Measurements from ENCODE around the gene NRL.
A peak's percentile ranks its signal among the peaks of the same experiment; 100 is the strongest.

Gene NRL

DNA sequence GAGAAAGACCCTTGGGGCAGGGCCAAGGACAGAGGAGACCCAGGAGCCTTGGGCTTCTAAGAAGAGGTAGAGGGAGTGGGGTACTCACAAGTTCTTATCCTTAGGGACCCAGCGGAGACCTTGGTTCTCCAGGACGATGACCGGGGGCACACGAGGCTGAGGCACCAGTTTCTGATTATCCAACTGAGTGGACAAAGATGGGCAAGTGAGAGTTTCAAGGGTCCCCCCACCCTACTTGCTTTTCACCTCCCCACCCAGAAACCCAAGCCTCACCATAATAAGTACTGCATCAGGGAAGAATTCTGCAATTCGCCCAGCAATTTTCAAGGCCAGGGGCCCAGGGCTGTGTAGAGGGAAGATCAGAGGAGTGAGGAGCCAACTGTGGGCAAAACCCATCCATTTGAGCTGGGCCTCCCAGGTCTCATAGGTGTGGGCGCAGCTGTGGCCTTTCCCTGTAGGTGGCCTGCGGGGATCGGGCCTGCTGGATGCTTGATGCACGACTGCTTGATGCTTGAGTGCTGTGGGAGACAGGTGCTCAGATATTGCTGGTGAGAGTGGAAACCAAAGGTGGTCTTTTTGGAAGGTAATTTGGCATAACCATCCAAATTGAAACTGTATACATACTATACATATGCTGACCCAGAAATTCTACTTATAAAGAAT lies 24.7 kb upstream of the NRL start:
- H3K4ac ChIP-seq (ENCODE audit: low read depth in 1 of 2, low read length in 2 of 2): no peak overlapping the region
- H3K23ac ChIP-seq (ENCODE audit: low read length in 2 of 2): peak overlapping the region in 1 of 2 experiments; percentile 80
- no peak overlapping the region for H3K18ac ChIP-seq (ENCODE audit: low read depth in 1 of 2, low read length in 2 of 2)
- no peak overlapping the region for H4K8ac ChIP-seq (ENCODE audit: low read length)
- H3K27me3 ChIP-seq (ENCODE audit: control insufficient read depth in 1 of 2, insufficient read depth in 1 of 2, low read length in 2 of 2): no peaks in the 10 kb centered on the region
- H3K79me1 ChIP-seq (replicated peaks; ENCODE audit: low read length, poor library complexity, severe bottlenecking): peaks cover 39% of the 10 kb centered on the region
- peak overlapping the region; percentile 32 for H3K9ac ChIP-seq (ENCODE audit: low read length)
- H3K4me2 ChIP-seq (ENCODE audit: low read length, poor library complexity, severe bottlenecking): peak overlapping the region; percentile 21
- H3K4me1 ChIP-seq (ENCODE audit: control insufficient read depth, insufficient read depth, low read depth, low read length): peaks cover 23% of the 10 kb centered on the region
- no peak overlapping the region for H2BK120ac ChIP-seq (ENCODE audit: low read depth, low read length)
- DNase-seq: no peak
- 99% methylated on average over 6 of the region's 9 CpGs for WGBS
- peak overlapping the region in 1 of 2 experiments; percentile 94 for H3K4me3 ChIP-seq (ENCODE audit: insufficient read depth in 1 of 2, low read depth in 1 of 2, low read length in 2 of 2)
- H2BK5ac ChIP-seq (ENCODE audit: low read depth, low read length, poor library complexity, severe bottlenecking): no peak overlapping the region
- no peaks in the 10 kb centered on the region for H3K9me3 ChIP-seq (ENCODE audit: control insufficient read depth, low read length)
- no peak overlapping the region for H3K14ac ChIP-seq (ENCODE audit: low read length in 2 of 2)
- H2AFZ ChIP-seq (ENCODE audit: low read depth, low read length): no peak overlapping the region
- peak overlapping the region; percentile 22 for H2AK5ac ChIP-seq (ENCODE audit: low read length, severe bottlenecking)
- peak overlapping the region in 1 of 2 experiments; percentile 40 for H2BK12ac ChIP-seq (ENCODE audit: low read length in 2 of 2)
- peaks cover 30 to 45% of the 10 kb centered on the region in 2 experiments for H3K36me3 ChIP-seq (ENCODE audit: control insufficient read depth in 1 of 2, insufficient read depth in 2 of 2, low read depth in 1 of 2, low read length in 2 of 2)
- H2BK15ac ChIP-seq (ENCODE audit: low read depth, poor library complexity, severe bottlenecking): no peak overlapping the region
- no peak overlapping the region for H4K91ac ChIP-seq (ENCODE audit: low read length)
- H3K27ac ChIP-seq (ENCODE audit: low read length, poor library complexity, severe bottlenecking): no peak overlapping the region

DNA sequence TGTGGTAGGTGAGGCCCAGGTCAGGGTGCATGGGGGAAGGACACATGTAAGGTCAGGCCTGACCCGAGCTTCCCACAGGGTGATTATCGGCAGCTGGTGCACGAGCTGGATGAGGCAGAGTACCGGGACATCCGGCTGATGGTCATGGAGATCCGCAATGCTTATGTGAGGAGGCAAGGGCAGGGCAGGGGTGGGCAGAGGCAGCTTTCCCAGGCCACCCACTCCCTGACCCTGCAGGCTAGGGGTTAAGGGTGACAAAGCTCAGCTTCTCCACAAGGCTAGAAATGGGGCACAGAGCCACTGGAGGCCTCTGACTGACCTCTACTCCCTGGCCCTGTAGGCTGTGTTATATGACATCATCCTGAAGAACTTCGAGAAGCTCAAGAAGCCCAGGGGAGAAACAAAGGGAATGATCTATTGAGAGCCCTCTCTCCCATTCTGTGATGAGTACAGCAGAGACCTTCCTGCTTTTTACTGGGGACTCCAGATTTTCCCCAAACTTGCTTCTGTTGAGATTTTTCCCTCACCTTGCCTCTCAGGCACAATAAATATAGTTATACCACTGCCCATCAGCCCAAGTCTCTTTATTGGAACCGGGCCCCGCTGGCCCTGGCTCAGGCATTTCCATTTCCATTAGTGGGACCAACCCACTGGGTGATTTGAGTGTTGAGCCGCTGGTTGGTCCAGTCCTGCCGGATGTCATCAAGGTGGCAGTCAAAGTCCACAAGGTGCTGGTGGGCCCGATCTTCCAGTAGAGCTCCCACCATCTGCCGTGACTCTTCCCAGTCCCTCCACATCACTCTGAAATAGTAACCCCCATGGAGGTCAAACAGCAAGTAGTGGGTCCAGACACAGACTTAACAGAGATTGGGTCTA lies 23.9 kb upstream of the NRL start:
- Histone ChIP-seq H2BK120ac (ENCODE audit: low read depth, low read length) (no peak overlapping the region), H3K4me2 (ENCODE audit: low read length, poor library complexity, severe bottlenecking) (no peak overlapping the region), H3K9me3 (ENCODE audit: control insufficient read depth, low read length) (no peaks in the 10 kb centered on the region), H4K91ac (ENCODE audit: low read length) (no peak overlapping the region), H3K27me3 (ENCODE audit: control insufficient read depth in 1 of 2, insufficient read depth in 1 of 2, low read length in 2 of 2) (no peaks in the 10 kb centered on the region), H3K4me1 (ENCODE audit: control insufficient read depth, insufficient read depth, low read depth, low read length) (peaks cover 23% of the 10 kb centered on the region), H3K18ac (ENCODE audit: low read depth in 1 of 2, low read length in 2 of 2) (no peak overlapping the region), H3K36me3 (ENCODE audit: control insufficient read depth in 1 of 2, insufficient read depth in 2 of 2, low read depth in 1 of 2, low read length in 2 of 2) (peaks cover 24 to 38% of the 10 kb centered on the region in 2 experiments), H3K4ac (ENCODE audit: low read depth in 1 of 2, low read length in 2 of 2) (no peak overlapping the region), H2BK12ac (ENCODE audit: low read length in 2 of 2) (no peak overlapping the region), H2BK15ac (ENCODE audit: low read depth, poor library complexity, severe bottlenecking) (no peak overlapping the region), H3K27ac (ENCODE audit: low read length, poor library complexity, severe bottlenecking) (no peak overlapping the region), H3K4me3 (ENCODE audit: insufficient read depth in 1 of 2, low read depth in 1 of 2, low read length in 2 of 2) (no peak overlapping the region), H2BK5ac (ENCODE audit: low read depth, low read length, poor library complexity, severe bottlenecking) (no peak overlapping the region), H3K23ac (ENCODE audit: low read length in 2 of 2) (peak overlapping the region in 1 of 2 experiments; percentile 2), H2AK5ac (ENCODE audit: low read length, severe bottlenecking) (peak overlapping the region; percentile 22), H4K8ac (ENCODE audit: low read length) (no peak overlapping the region), H3K14ac (ENCODE audit: low read length in 2 of 2) (no peak overlapping the region), H2AFZ (ENCODE audit: low read depth, low read length) (no peak overlapping the region), H3K9ac (ENCODE audit: low read length) (no peak overlapping the region), H3K79me1 (replicated peaks; ENCODE audit: low read length, poor library complexity, severe bottlenecking) (peaks cover 34% of the 10 kb centered on the region)
- DNase-seq: no peak
- 88% methylated on average over 13 of the region's 13 CpGs for WGBS

DNA sequence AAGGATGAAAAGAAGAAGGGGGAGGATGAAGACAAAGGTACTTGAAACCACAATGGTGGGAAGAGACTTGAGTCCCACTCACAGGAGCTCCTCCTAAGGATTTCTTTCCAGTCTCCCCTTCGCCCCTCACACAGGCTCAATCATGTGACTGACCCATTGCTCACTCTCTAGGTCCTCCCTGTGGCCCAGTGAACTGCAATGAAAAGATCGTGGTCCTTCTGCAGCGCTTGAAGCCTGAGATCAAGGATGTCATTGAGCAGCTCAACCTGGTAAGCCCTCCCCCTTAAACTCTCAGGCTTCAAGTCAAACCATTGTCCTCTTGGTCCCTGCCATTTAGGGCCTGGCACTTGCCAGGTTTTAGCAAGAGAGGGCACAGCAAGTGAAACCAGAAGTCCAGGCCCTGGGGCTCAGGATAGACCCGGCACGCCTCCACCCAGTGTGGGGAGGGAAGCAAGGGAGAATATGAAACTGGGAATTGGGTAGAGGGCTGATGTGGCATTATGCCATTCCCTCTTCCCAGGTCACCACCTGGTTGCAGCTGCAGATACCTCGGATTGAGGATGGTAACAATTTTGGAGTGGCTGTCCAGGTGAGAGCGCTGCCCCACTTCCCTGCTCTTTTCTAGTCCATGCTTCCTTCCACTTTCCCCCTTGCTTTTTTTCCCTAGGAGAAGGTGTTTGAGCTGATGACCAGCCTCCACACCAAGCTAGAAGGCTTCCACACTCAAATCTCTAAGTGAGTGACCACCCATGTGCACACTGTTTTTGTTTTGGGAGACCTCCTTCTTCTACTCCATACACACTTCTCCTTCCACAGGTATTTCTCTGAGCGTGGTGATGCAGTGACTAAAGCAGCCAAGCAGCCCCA lies 23.0 kb upstream of the NRL start:
- H3K18ac ChIP-seq (ENCODE audit: low read depth in 1 of 2, low read length in 2 of 2): no peak overlapping the region
- H2AFZ ChIP-seq (ENCODE audit: low read depth, low read length): no peak overlapping the region
- H3K4me3 ChIP-seq (ENCODE audit: insufficient read depth in 1 of 2, low read depth in 1 of 2, low read length in 2 of 2): no peak overlapping the region
- no peak overlapping the region for H3K4ac ChIP-seq (ENCODE audit: low read depth in 1 of 2, low read length in 2 of 2)
- peaks cover 27% of the 10 kb centered on the region for H3K79me1 ChIP-seq (replicated peaks; ENCODE audit: low read length, poor library complexity, severe bottlenecking)
- H3K27ac ChIP-seq (ENCODE audit: low read length, poor library complexity, severe bottlenecking): no peak overlapping the region
- H3K4me2 ChIP-seq (ENCODE audit: low read length, poor library complexity, severe bottlenecking): no peak overlapping the region
- peaks cover 22 to 29% of the 10 kb centered on the region in 2 experiments for H3K36me3 ChIP-seq (ENCODE audit: control insufficient read depth in 1 of 2, insufficient read depth in 2 of 2, low read depth in 1 of 2, low read length in 2 of 2)
- peaks cover 20% of the 10 kb centered on the region for H3K4me1 ChIP-seq (ENCODE audit: control insufficient read depth, insufficient read depth, low read depth, low read length)
- no peak overlapping the region for H2BK120ac ChIP-seq (ENCODE audit: low read depth, low read length)
- DNase-seq: no peak
- WGBS: 97% methylated on average over 8 of the region's 8 CpGs
- no peak overlapping the region for H2AK5ac ChIP-seq (ENCODE audit: low read length, severe bottlenecking)
- H4K91ac ChIP-seq (ENCODE audit: low read length): peak overlapping the region; percentile 47
- no peaks in the 10 kb centered on the region for H3K27me3 ChIP-seq (ENCODE audit: control insufficient read depth in 1 of 2, insufficient read depth in 1 of 2, low read length in 2 of 2)
- no peak overlapping the region for H2BK5ac ChIP-seq (ENCODE audit: low read depth, low read length, poor library complexity, severe bottlenecking)
- no peak overlapping the region for H2BK12ac ChIP-seq (ENCODE audit: low read length in 2 of 2)
- H3K23ac ChIP-seq (ENCODE audit: low read length in 2 of 2): peak overlapping the region in 1 of 2 experiments; percentile 2
- H3K9ac ChIP-seq (ENCODE audit: low read length): no peak overlapping the region
- no peak overlapping the region for H4K8ac ChIP-seq (ENCODE audit: low read length)
- no peak overlapping the region for H3K14ac ChIP-seq (ENCODE audit: low read length in 2 of 2)
- no peak overlapping the region for H2BK15ac ChIP-seq (ENCODE audit: low read depth, poor library complexity, severe bottlenecking)
- H3K9me3 ChIP-seq (ENCODE audit: control insufficient read depth, low read length): no peaks in the 10 kb centered on the region

Data from mesenchymal stem cell (in vitro differentiated cells and primary cell).